HG02571 (cell line): Measurements from ENCODE around the gene PRCD.

Experiments
- ATAC-seq: cut with Tn5 transposase; IDR thresholded peaks from one replicate; pipeline ENCODE4 v1.9.1; 2021; ENCODE audit warnings: mild to moderate bottlenecking, moderate library complexity; ENCODE audit not compliant: unreplicated experiment

The PRCD gene

GRCh38 chr17:76593384-76593826, 53.6 kb downstream of the PRCD start:
- no peak for ATAC-seq

- ATAC-seq = no peak
Observed at GRCh38 chr17:76593959-76594358, 54.1 kb downstream of the PRCD start.

GRCh38 chr17:76594690-76595089, 54.8 kb downstream of the PRCD start:
- ATAC-seq = no peak
